ENCODE results near the gene NME7.

Gene NME7

DNA sequence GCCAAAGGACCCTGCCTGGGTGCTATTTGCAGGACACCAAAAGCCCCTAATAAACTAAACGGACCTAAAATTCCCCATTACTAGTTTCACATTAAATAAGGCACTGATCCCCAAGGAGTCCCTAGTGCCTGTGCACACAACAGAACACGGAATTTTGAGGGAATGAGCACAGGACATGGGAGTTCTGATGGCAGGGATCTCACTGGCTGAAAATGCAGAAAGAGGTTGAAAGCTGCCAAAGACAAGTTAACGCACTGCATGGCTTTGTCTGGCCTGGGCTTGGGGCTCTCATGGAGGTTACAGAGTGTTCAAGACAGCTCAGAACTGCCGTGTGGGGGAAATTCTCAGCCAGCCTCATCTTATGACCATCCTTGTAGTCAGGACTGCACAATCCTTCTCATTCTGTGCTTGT lies 276.7 kb downstream of the NME7 start:
- H3K27ac ChIP-seq (ENCODE audit: insufficient read depth in 1 of 2, low read depth in 1 of 2, low read length in 2 of 2, poor library complexity in 1 of 2, severe bottlenecking in 2 of 2) = no peak overlapping the region
- H3K27me3 ChIP-seq (replicated peaks in 2 of 5; ENCODE audit: control insufficient read depth in 4 of 5, insufficient read depth in 5 of 5, low read length in 4 of 5) = no peaks in the 10 kb centered on the region
- no peaks in the 10 kb centered on the region for H3K9me3 ChIP-seq (ENCODE audit: control extremely low read depth in 1 of 5, control insufficient read depth in 4 of 5, insufficient read depth in 2 of 5, low read depth in 1 of 5, low read length in 4 of 5)
- peaks cover 2 to 17% (median 8%) of the 10 kb centered on the region in 4 experiments for H3K4me1 ChIP-seq (ENCODE audit: control extremely low read depth in 1 of 4, control insufficient read depth in 4 of 4, insufficient read depth in 4 of 4, low read length in 3 of 4)
- ChIA-PET POLR2A (no interaction called here), CTCF (no interaction called here)
- 100% methylated on average over 3 of the region's 4 CpGs for WGBS (ENCODE audit: insufficient coverage)
- H3K36me3 ChIP-seq (ENCODE audit: control insufficient read depth in 4 of 4, insufficient read depth in 4 of 4, low read length in 3 of 4) = no peaks in the 10 kb centered on the region
- no peak overlapping the region for H3K4me3 ChIP-seq (ENCODE audit: control insufficient read depth in 1 of 7, extremely low read depth in 1 of 7, insufficient read depth in 4 of 7, low read depth in 2 of 7, low read length in 6 of 7)
- DNase-seq = no peak

DNA sequence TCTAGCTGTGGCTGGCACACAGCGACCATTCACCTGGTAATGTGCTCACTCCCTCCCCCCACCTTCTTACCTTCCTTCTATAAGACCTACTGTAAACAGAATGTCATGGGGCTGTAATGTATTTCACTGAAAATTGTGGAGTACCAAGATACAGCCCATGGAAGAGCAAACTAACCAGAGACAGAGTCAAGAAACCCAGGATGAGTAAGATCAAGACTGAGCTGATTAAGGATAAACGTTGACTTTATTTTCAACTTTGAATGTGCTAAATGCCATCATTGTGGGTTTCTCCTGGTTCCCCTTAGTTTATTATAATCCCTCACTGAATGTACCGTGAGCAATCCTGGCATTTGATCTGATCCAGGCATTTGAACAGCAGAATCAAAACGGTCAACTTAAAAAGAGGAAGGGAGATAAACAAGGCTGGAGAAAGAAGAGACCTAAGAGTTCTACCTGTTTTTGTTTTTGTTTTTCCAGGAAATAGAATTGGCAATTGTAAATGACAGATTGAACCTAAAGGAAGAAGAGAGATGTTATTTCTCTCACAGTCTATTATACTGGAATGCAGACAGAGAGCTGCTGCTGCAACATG lies 277.2 kb downstream of the NME7 start:
- no peak overlapping the region for H3K4me3 ChIP-seq (ENCODE audit: control insufficient read depth in 1 of 7, extremely low read depth in 1 of 7, insufficient read depth in 4 of 7, low read depth in 2 of 7, low read length in 6 of 7)
- H3K27me3 ChIP-seq (replicated peaks in 2 of 5; ENCODE audit: control insufficient read depth in 4 of 5, insufficient read depth in 5 of 5, low read length in 4 of 5) = no peaks in the 10 kb centered on the region
- ChIA-PET CTCF (interaction anchor here (0.8 to 2.1 kb wide), 2 partner anchors 9 to 15 kb away, joined by 3 to 5 read pairs; no protein-coding TSS in a partner anchor), POLR2A (no interaction called here)
- no peaks in the 10 kb centered on the region for H3K9me3 ChIP-seq (ENCODE audit: control extremely low read depth in 1 of 5, control insufficient read depth in 4 of 5, insufficient read depth in 2 of 5, low read depth in 1 of 5, low read length in 4 of 5)
- DNase-seq = no peak
- H3K27ac ChIP-seq (ENCODE audit: insufficient read depth in 1 of 2, low read depth in 1 of 2, low read length in 2 of 2, poor library complexity in 1 of 2, severe bottlenecking in 2 of 2) = no peak overlapping the region
- H3K36me3 ChIP-seq (ENCODE audit: control insufficient read depth in 4 of 4, insufficient read depth in 4 of 4, low read length in 3 of 4) = no peaks in the 10 kb centered on the region
- peaks cover 2 to 17% (median 10%) of the 10 kb centered on the region in 4 experiments for H3K4me1 ChIP-seq (ENCODE audit: control extremely low read depth in 1 of 4, control insufficient read depth in 4 of 4, insufficient read depth in 4 of 4, low read length in 3 of 4)
- WGBS (ENCODE audit: insufficient coverage) = 81% methylated on average over 3 of the region's 4 CpGs

DNA sequence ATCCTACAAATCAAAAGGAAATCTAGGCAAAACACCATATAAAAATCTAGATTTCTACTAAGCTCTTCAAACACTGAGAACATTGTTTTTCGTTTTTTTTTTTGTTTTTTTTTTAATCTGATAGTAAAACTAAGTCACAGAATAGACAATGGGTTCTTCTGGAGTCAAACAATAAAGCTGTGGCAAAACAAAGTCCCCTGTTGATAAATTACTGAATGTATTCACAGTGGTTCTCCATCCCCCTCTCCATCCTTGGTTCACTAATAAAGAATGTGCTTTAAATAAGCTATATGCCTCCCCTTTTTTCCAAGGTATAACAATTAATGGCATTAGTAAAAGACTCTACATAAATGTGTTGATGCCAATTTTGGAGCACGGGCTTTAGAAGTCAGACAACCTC lies 277.8 kb downstream of the NME7 start:
- no peaks in the 10 kb centered on the region for H3K36me3 ChIP-seq (ENCODE audit: control insufficient read depth in 4 of 4, insufficient read depth in 4 of 4, low read length in 3 of 4)
- no peak for DNase-seq
- no peaks in the 10 kb centered on the region for H3K27me3 ChIP-seq (replicated peaks in 2 of 5; ENCODE audit: control insufficient read depth in 4 of 5, insufficient read depth in 5 of 5, low read length in 4 of 5)
- no CpG with 5 or more reads among the region's 2 CpGs for WGBS (ENCODE audit: insufficient coverage)
- POLR2A ChIA-PET = no interaction called here
- H3K4me1 ChIP-seq (ENCODE audit: control extremely low read depth in 1 of 4, control insufficient read depth in 4 of 4, insufficient read depth in 4 of 4, low read length in 3 of 4) = peaks cover 2 to 17% (median 10%) of the 10 kb centered on the region in 4 experiments
- CTCF ChIA-PET = interaction anchor here (0.8 to 2.1 kb wide), 2 partner anchors 10 to 15 kb away, joined by 3 to 5 read pairs; no protein-coding TSS in a partner anchor
- no peaks in the 10 kb centered on the region for H3K9me3 ChIP-seq (ENCODE audit: control extremely low read depth in 1 of 5, control insufficient read depth in 4 of 5, insufficient read depth in 2 of 5, low read depth in 1 of 5, low read length in 4 of 5)
- H3K4me3 ChIP-seq (ENCODE audit: control insufficient read depth in 1 of 7, extremely low read depth in 1 of 7, insufficient read depth in 4 of 7, low read depth in 2 of 7, low read length in 6 of 7) = no peak overlapping the region
- no peak overlapping the region for H3K27ac ChIP-seq (ENCODE audit: insufficient read depth in 1 of 2, low read depth in 1 of 2, low read length in 2 of 2, poor library complexity in 1 of 2, severe bottlenecking in 2 of 2)

DNA sequence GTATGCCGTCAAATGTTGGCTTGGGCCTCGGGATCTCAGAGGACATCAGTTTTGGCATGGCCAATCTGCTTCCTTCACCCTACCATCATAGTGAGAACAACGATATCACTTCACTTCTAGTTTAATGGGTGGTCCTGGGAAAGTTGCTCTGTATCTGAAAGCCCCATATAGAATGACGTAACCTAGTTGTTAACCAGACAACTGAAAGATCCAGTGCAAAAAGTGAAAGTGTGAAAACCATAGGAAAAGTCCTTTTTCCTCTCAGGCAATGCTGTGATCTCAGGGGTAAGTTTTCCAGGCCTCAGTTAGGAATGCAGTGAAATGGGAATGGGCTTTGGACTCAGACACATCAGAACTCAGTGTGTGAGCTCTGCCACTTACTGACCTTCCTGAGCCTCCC lies 279.7 kb downstream of the NME7 start:
- no CpG with 5 or more reads among the region's 4 CpGs for WGBS (ENCODE audit: insufficient coverage)
- H3K9me3 ChIP-seq (ENCODE audit: control extremely low read depth in 1 of 5, control insufficient read depth in 4 of 5, insufficient read depth in 2 of 5, low read depth in 1 of 5, low read length in 4 of 5) = no peaks in the 10 kb centered on the region
- H3K4me3 ChIP-seq (ENCODE audit: control insufficient read depth in 1 of 7, extremely low read depth in 1 of 7, insufficient read depth in 4 of 7, low read depth in 2 of 7, low read length in 6 of 7) = no peak overlapping the region
- H3K36me3 ChIP-seq (ENCODE audit: control insufficient read depth in 4 of 4, insufficient read depth in 4 of 4, low read length in 3 of 4) = no peaks in the 10 kb centered on the region
- H3K27ac ChIP-seq (ENCODE audit: insufficient read depth in 1 of 2, low read depth in 1 of 2, low read length in 2 of 2, poor library complexity in 1 of 2, severe bottlenecking in 2 of 2) = no peak overlapping the region
- POLR2A ChIA-PET = no interaction called here
- no peak for DNase-seq
- H3K4me1 ChIP-seq (ENCODE audit: control extremely low read depth in 1 of 4, control insufficient read depth in 4 of 4, insufficient read depth in 4 of 4, low read length in 3 of 4) = peaks cover 2 to 17% (median 10%) of the 10 kb centered on the region in 4 experiments
- no peaks in the 10 kb centered on the region for H3K27me3 ChIP-seq (replicated peaks in 2 of 5; ENCODE audit: control insufficient read depth in 4 of 5, insufficient read depth in 5 of 5, low read length in 4 of 5)
- CTCF ChIA-PET = interaction anchor here (0.9 to 2.0 kb wide), 4 partner anchors 9 to 15 kb away, joined by 4 to 7 read pairs (median 5); no protein-coding TSS in a partner anchor

DNA sequence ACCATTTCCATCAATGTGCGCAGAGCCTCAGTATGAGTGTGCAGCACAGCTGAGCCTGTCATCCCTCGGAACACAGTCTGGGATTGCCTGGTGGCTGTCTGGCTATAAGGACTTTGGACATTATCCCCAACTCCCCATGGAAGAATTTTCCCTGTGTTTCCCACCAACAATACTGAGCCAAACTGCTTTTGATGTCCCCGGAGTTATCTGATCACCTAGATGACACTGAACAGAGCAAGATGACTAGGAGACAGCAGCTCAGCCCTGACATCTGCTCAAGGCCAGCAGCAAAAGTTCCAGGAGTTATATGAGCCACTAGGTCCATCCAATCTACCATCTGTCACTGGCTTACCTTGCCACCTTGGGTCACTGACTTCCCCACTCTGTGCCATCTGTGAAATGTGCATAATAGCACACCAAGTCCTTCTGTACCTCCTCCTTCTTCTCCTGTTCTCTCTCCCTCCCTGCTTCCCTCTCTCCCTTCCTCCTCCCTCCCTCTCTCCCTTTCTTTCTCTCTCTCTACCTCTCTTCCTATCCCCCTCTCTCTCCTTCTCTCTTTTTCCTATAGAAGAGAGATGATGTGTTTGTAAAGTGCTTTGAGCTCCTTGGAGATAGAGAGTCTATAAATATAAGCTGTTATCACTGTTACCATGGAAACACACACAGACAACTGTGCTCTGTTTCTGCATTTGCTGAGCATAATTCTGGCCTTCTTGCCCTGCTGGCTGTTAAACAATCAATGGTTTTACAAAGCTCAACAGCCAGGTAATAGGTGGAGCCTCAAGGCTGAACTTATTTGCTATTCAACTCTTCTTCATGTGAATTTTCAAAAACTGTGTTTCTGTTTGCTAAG lies 280.8 kb downstream of the NME7 start:
- CTCF ChIA-PET = interaction anchor here (0.7 to 2.0 kb wide), 5 partner anchors 8 to 263 kb away, joined by 3 to 7 read pairs (median 3); no protein-coding TSS in a partner anchor
- H3K27me3 ChIP-seq (replicated peaks in 2 of 5; ENCODE audit: control insufficient read depth in 4 of 5, insufficient read depth in 5 of 5, low read length in 4 of 5) = no peaks in the 10 kb centered on the region
- POLR2A ChIA-PET = no interaction called here
- H3K4me3 ChIP-seq (ENCODE audit: control insufficient read depth in 1 of 7, extremely low read depth in 1 of 7, insufficient read depth in 4 of 7, low read depth in 2 of 7, low read length in 6 of 7) = peak overlapping the region in 1 of 7 experiments; percentile 11
- 97% methylated on average over 3 of the region's 3 CpGs for WGBS (ENCODE audit: insufficient coverage)
- H3K27ac ChIP-seq (ENCODE audit: insufficient read depth in 1 of 2, low read depth in 1 of 2, low read length in 2 of 2, poor library complexity in 1 of 2, severe bottlenecking in 2 of 2) = peak overlapping the region in 1 of 2 experiments; percentile 43
- peaks cover 2 to 17% (median 10%) of the 10 kb centered on the region in 4 experiments for H3K4me1 ChIP-seq (ENCODE audit: control extremely low read depth in 1 of 4, control insufficient read depth in 4 of 4, insufficient read depth in 4 of 4, low read length in 3 of 4)
- H3K36me3 ChIP-seq (ENCODE audit: control insufficient read depth in 4 of 4, insufficient read depth in 4 of 4, low read length in 3 of 4) = no peaks in the 10 kb centered on the region
- DNase-seq = peak; percentile 50 to 80 (median 72)
- H3K9me3 ChIP-seq (ENCODE audit: control extremely low read depth in 1 of 5, control insufficient read depth in 4 of 5, insufficient read depth in 2 of 5, low read depth in 1 of 5, low read length in 4 of 5) = no peaks in the 10 kb centered on the region

DNA sequence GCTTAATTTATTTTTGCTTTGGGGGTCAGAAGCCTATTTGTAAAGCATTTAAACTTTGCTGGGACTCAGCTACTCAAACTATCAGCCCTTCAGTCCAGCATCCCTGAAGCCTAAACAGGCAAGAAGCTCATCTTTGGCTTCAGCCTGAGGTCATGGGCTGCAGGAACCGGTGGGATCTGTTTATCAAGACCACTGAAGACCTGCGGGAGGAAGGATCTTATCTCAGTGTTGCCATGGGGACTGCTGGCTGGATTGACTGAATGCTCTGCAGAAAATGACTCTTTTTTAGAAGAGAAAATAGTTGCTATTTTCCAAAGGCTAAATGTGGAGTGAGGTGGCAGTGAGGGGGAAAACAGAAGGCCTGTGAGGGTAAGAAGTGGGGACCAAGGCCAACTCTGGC lies 281.7 kb downstream of the NME7 start:
- no peak overlapping the region for H3K27ac ChIP-seq (ENCODE audit: insufficient read depth in 1 of 2, low read depth in 1 of 2, low read length in 2 of 2, poor library complexity in 1 of 2, severe bottlenecking in 2 of 2)

More for the DNA sequence above, 281.7 kb downstream of the NME7 start:
- Histone ChIP-seq H3K9me3 (ENCODE audit: control extremely low read depth in 1 of 5, control insufficient read depth in 4 of 5, insufficient read depth in 2 of 5, low read depth in 1 of 5, low read length in 4 of 5) (no peaks in the 10 kb centered on the region), H3K36me3 (ENCODE audit: control insufficient read depth in 4 of 4, insufficient read depth in 4 of 4, low read length in 3 of 4) (no peaks in the 10 kb centered on the region), H3K27me3 (replicated peaks in 2 of 5; ENCODE audit: control insufficient read depth in 4 of 5, insufficient read depth in 5 of 5, low read length in 4 of 5) (no peaks in the 10 kb centered on the region), H3K4me1 (ENCODE audit: control extremely low read depth in 1 of 4, control insufficient read depth in 4 of 4, insufficient read depth in 4 of 4, low read length in 3 of 4) (peaks cover 2 to 17% (median 10%) of the 10 kb centered on the region in 4 experiments), H3K4me3 (ENCODE audit: control insufficient read depth in 1 of 7, extremely low read depth in 1 of 7, insufficient read depth in 4 of 7, low read depth in 2 of 7, low read length in 6 of 7) (no peak overlapping the region)
- peak in 1 of 3 donors; percentile 38 for DNase-seq
- POLR2A ChIA-PET = no interaction called here
- WGBS (ENCODE audit: insufficient coverage) = 33% methylated on average over 1 of the region's 2 CpGs
- CTCF ChIA-PET = interaction anchor here (1.2 to 1.6 kb wide), 2 partner anchors 14 to 18 kb away, joined by 3 to 5 read pairs; no protein-coding TSS in a partner anchor

All from common myeloid progenitor, CD34-positive (primary cell).